NOMO-1 (cell line): ENCODE data around the gene STUM.

ENCODE experiments used
- DNase-seq, 2 experiments: peaks; one replicate each; lab custom pipeline; 2025; ENCODE audit not compliant: unreplicated experiment in 2 of 2; lab: John Stamatoyannopoulos, UW

Gene STUM

DNA sequence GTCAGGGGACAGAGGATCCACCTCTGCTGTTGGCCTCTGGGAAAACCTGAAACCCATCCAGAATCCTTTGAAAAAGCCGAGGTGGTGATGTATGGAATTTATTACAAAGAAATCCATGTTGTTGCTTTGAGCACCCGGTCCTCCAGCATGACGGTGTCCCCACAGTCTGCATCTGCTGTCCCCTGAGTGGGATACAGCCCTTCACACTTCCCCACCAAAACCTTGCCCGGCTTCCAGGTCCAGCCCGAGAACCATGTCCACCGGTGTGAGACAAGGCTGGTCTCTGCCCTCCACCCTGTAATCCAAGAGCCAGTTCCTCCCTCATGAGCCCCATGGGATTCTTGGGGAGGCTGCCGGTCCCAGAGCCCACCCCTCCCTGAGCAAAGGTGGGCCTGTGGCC is 70.5 kb downstream of the STUM start:
- no peak for DNase-seq

DNA sequence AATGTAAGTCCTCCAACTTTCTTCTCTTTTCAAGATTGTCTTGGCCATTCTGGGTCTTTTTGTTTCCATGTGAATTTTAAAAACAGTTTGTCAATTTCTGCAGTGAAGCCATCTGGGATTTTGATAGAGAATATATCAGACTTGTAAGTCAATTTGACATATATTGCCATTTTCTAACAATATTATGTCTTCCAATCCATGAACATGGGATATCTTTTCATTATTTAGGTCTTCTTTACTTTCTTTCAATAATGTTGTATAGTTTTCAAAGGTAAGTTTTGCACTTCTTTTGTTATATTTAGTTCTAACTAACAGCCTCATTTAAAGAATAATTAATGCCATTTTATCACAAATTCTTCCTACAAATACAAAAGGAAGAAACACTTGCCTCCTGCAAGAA is 73.4 kb downstream of the STUM start:
- DNase-seq: no peak

DNA sequence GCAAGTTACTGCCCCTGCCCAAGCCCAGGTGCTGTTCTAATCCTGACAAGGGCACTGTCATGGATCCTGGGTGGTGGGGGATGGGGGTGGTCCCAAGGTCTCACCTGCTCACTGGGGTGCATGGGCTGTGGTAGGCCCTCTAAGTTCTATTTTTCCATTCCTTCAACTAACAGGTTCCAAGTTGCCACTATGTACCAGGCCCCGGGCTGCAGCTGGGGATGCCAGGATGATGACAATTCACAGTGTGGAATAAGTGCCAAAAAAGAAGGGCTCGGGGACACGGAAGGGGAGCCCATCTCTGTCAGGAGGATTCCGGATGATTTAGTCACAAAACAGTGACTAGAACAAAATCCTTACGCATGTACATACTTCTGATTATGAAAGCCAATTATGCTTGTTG is 76.0 kb downstream of the STUM start:
- DNase-seq: no peak

DNA sequence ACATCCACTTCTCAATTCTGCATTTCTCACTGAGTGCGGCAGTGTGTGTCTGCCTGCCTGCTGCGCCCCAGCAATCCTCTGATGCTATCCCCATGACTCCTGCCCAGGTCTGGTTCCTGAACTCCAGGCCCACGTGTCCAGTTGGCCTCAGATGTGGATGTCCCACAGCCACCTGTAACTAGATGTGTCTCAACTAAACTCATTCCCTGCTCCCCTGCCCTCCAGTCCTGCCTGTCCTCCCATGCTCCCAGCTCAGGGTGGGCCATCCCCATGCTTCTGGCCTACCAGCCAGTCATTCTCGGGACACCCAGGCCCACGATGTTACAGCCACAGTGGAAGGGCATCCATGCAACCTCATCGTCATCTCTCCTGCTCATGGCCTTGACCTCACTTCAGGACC is 76.8 kb downstream of the STUM start:
- DNase-seq: no peak

GRCh38 chr1:226625832-226626576 is 77.4 kb downstream of the STUM start:
- DNase-seq: no peak

DNA sequence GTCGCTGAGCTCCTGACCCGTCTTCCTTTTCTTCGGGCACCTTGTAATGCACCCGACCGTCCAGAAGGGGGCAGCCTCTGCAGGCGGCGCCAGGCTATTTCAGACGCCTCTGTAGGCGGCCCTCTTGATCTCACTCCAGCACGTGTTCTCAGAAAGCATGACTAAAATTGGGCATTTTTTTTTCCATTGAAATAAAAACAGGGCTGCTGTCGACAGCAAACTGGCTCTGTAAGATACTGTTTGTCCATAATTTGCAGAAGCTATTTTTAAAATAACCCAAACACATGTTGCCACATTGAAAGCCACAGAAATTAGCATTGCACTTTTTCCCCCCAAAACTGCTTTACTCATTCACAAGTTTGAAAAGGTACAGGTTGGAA is 78.0 kb downstream of the STUM start:
- peak; percentile 54 to 73 for DNase-seq

GRCh38 chr1:226627050-226627755 is 78.6 kb downstream of the STUM start:
- DNase-seq: no peak

DNA sequence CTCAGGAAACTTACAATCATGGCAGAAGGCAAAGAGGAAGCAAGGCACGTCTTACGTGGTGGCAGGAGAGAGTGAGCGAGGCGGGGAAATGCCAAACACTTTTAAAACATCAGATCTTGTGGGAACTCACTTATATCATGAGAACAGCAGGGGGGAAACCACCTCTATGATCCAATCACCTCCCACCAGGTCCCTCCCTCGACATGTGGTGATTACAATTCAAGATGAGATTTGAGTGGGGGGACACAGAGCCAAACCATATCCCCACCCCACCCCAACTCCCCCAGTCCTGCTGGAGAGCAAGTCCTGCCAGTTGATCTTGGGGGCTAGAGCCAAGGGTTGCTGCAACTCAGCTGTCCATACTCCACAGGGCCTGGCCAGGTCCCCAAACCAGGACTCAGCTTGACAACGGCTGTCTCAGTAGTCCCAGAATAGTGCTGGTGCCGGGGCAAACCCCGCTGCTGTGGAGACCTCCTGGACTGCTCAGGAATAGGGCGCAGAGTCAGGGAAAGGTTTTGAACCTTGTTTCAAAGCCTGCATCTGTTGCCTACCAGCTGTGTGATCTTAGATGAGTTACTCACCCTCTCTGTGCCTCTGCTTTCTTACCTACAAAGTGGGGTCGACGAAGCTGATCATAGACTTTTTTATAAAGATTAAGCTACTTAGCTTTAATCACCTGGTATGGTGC is 79.5 kb downstream of the STUM start:
- no peak for DNase-seq

DNA sequence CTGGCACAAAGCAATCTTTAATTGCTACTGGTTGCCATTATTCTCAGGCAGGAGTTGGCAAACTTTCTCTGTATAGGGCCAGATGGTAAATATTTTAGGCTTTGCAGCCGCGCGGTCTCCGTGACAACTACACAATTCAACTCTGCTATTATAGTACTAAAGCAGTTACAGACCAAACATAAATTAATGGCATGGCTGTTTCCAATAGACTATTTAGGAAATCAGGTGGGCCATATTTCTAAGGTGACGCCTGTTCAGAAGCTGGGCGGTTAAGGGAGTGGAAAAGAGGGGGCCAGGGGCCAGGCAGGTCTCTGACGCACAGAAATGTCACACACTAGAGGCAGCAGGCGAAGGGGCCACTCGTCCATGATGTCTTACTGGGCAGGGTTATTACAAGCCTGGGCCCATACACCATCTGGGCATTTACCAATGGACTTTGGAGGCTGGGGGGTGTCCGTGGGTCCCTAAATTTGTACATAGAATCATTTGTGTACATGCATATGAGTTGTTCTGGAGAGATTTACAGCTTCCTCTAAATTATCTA is 80.1 kb downstream of the STUM start:
- no peak for DNase-seq

DNA sequence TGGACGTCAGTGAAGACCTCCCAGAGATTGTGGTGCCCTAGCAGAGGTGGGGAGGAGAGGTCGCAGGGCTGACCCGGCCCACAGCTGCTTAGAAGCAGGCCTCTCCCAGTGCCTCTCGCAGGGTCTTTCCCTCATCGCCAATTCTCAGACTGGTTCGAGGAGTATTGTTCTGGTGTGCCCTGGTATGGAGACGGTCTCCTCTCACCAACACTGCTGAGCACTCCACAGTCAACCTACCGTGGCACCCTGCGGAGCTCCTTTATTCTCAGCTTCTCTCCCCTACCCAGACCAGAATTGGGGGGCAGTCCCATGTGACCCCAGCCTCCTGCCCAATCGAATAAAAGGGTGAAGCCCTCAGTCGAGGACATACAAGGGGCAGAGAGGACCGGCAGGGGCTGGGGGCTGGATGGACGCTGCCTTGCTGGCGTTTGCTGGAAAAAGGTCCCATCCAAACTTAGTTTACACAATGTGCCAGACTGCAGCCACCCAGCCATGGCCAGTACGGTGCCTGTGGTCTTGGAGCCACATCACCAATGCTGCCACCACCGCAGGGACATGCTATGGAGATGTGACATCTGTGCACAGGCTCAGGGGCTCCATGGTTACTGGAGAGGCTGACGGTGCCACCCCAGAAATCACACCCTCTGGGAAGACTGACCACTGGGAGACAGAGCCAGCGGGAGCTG is 80.8 kb downstream of the STUM start:
- DNase-seq: no peak

DNA sequence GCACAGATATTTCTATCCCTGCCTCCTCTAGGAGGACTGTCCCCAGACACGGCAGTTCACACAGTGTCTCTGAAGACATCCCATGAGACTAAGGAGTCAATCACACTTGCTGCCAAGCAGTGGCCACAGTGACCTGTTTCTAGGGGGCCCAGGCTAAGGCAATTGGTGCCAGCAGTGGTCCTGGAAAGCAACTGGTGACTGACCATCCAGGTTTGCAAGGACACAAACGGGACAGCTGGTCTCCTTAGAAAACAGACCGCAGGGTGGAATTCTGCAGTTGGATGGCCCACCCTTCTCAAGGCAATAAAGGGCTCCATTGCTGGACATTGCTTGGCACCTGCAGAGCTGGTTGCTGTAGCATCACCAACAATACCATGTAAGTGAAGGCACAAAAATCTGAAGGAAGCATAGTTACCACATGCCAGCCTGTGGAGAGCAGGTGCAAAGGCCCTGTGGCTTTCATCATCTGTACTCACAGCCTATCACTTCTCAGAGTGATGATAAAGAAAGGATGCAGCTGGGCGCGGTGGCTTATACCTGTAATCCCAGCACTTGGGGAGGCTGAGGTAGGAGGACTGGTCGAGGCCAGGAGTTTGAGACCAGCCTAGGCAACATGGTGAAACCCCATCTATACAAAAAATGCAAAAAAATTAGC is 81.5 kb downstream of the STUM start:
- DNase-seq: no peak

GRCh38 chr1:226630592-226630991 is 82.0 kb downstream of the STUM start:
- DNase-seq: no peak

GRCh38 chr1:226631229-226632000 is 82.9 kb downstream of the STUM start:
- no peak for DNase-seq

GRCh38 chr1:226632169-226632879 is 83.8 kb downstream of the STUM start:
- DNase-seq: no peak

DNA sequence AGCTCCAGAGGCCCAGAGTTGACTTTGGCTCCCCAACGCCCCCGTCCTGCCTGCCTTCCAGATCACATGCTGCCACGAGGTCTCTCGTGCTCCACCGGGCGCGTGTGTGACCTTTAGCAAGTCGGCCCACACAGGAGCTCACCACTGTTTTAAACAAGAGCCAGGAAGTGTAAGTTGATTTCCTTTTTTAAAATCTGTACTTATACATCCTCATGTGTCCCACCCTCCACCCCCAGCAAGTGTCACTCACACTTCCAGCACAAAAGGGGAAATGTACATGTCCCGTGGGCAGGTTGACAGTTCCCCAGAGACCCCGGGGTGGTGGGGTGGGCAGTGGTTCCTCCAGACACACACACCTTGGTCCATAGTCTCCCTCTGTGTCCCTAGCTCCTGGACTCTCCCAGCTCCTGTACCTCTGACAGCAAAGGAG is 84.4 kb downstream of the STUM start:
- no peak for DNase-seq

GRCh38 chr1:226633541-226634165 is 85.1 kb downstream of the STUM start:
- no peak for DNase-seq

DNA sequence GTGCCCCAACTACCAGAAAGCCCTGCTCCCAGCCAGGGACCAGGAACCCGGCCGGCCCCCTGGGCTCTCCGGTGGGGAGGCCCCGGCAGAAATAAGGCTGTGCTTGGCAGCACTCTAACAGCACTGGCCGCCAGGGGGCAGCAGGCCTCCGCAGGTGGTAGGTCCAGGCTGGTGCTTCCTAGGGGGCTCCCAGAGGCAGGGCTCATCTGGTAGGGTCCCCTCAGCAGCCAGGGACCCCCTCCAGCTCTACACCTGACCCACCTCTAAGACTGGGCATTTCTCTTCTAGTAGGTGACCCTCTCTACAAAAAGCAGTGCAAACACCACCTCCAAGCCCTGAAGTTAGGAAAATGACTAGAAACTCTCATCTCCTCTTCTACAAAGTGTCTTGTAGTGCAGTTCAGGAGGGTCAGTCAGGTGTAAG is 85.6 kb downstream of the STUM start:
- peak; percentile 37 to 59 for DNase-seq

GRCh38 chr1:226634611-226635246 is 86.2 kb downstream of the STUM start:
- no peak for DNase-seq
